Eye (tissue), 1 donor: ENCODE measurements around the gene PITPNC1.
"Not testable (repeated sequence)": the region's sequence is repeated elsewhere in the genome, so short reads cannot be mapped to it uniquely, and the experiment has no call there.

ENCODE experiments used
- DNase-seq: peaks from one replicate; pipeline ENCODE4 v3.0.0-alpha.2; 2015

Gene PITPNC1

DNA sequence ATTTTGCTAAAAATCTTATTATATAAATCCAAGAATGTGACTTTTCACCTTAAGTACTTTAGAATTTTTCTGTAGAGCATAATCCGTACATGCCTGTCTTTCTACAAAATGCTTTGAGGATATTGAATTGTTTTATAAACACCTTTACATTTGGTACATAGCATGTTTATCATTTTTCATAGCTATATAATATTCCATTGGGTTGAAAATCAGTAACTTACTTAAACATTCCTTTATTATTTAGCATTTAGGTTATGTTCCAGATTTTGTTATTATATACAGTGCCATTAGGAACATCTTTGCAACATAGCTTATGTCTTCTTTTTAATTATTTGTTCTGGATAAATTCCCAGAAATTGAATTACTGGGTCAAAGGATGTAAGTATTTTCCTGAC lies 323.6 kb downstream of the PITPNC1 start:
- DNase-seq, result no peak

DNA sequence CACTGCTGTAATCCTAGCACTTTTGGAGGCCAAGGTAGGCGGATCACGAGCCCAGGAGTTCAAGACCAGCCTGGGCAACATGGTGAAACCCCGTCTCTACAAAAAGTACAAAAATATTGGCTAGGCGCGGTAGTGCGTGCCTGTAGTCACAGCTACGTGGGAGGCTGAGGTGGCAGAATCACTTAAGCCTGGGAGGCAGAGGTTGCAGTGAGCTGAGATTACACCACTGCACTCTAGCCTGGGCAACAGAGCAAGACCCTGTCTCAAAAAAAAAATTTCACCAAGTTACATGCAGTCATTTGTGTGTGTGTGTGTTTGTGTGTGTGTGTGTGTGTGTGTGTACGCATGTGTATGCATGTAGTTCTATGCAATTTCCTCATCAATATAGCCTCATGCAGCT lies 325.8 kb downstream of the PITPNC1 start:
- DNase-seq, result not testable (repeated sequence)

DNA sequence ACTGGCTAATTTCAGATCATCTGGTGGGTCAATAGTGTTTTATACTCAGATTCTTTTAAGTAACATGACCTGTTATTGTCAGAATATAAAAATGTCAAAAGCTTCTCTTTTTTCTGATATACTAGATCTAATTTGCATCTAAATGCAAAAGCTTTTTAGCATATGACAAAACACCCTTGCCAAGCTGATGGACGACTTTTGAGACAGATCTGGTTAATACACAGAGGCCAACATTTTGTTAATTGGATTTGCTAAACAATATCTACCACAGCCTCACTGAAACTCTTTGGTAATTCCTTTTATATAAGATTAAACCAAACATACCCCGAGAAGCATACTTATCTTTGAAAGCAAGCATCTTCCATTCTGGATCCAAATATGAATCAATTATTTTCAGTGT lies 330.4 kb downstream of the PITPNC1 start:
- DNase-seq, result no peak

DNA sequence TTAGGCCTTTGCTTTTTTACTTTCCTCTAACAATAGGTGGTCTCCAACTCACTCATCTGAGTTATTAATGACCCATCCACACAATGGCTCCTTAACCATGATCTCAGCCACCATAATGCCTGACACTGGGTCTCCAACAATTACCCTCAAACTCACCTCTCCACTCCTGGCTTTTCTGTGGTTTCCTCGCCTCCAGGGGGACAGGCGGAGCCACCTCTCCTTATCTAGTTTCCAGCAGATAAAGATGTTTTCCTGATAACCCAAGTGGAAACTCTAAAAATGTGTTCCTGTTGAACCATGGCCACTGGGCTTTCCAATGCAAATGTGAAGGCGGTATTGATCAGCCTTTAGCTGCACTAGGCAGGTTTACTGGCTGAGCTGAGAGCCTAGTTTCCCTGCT lies 331.3 kb downstream of the PITPNC1 start:
- DNase-seq, result no peak

DNA sequence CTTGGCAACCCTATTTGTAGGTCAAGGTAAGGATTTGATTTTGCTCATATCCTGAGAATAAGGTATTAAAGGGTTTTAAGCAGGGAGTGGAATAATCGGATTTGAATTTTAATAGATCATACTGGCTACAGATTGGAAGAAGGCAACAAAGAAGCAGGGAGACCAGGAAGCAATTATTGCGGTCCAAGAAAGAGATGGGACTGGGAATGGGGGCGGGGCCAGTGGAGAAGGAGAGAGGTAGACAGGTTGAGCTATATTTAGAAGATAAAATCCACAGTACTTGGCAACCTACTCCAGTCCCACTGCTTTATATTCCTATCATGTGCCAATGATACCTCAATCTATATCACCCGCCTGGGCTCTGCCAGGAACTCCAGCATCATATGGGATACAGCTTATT lies 334.8 kb downstream of the PITPNC1 start:
- no peak for DNase-seq

DNA sequence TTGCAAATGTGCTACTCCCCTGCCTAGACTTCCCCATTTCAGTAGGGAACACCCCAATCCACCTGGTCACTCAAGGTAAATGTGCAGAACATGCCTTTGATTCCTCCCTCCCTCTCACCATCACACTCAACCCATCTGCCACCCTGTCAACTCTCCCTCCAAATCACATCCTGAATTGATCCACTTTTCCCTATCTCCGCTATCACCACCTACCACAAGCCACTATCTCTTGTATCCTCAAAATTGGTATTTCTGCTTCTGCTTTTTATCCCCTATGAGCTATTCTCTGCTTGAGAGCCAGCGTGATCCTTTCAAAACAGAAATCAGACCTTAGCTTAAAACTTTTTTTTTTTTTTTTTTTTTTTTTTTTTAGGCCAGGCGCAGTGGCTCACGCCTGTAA lies 335.3 kb downstream of the PITPNC1 start:
- no peak for DNase-seq

DNA sequence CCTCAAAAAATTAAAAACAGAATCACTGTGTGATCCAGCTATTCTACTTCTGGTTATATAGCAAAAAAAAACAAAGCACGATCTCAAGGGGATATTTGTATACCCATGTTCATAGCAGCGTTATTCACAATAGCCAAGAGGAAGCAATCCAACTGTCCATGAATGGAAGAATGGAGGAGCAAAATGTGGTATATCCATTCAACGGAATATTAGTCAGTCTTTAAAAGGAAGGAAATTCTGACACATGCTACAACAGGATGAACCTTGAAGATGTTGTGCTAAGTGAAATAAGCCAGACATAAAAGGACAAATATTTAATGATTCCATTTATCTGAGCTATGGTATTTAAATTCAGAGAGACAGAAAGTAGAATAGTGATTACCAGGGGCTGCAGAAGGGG lies 336.1 kb downstream of the PITPNC1 start:
- DNase-seq, result no peak

DNA sequence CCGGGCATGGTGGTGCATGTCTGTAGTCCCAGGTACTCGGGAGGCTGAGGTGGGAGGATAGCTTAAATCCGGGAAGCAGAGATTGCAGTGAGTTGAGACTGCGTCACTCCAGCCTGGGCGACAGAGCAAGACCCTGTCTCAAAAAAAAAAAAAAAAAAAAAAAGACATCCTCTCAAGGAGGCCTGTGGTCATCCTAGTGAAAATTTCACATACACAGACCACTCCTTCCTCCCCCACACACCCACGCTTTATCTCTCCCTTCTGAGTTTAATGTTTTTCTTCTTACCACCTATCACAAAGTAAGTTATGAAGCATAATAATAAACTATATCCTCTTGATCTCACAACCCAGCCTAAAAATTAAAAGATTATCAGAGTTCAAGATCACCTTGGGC lies 339.3 kb downstream of the PITPNC1 start:
- no peak for DNase-seq

DNA sequence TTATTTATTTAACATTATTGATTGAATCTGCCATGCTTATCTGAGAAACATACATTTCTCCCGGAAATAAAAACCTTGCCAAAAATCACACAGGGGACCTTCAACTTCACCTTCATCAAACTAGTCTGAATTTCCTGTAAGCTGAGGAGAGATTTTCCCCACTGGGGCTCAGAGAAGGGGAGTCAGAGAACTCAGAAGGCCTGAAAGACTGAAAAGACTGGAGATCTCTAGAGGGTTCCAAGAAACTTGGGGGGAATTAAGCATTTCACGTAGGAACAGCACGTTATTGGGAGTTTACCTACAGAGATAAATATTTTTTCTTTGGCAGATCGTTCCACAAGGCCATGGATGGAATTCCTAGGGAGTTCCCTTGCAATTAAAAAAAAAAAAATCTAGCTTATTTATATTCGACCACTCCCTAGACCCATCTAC lies 340.1 kb downstream of the PITPNC1 start:
- DNase-seq, result no peak

DNA sequence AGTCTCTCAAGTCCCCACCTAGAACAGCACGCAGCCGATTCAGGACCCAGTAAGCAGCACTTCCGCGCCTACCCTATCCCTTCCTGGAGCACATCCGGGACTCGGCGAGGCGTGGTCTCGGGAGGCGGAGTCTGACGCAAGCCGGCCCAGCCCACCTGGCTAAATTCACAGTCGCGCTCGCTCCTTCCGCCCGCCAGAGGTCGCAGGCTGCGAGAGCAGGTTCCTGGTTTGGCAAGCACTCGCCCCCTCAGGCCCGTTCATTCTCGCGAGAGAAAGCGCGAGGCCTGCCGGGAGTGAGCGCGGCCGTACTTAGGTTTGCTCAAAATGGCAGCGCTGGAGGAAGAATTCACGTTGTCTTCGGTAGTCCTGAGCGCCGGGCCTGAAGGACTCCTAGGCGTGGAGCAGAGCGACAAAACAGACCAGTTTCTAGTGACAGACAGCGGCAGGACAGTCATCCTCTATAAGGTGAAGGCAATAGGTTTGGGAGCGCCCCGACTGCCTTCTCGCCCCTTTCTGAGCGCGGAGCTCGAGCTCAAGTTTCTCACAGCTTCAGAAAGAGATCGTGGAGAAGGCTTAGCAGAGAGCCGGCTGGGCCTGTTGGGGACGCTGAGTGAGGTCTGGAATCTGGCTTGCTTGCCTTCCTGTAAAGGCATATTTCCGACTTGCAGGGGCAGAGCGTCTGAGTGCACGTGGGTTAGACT lies 340.7 kb downstream of the PITPNC1 start, which contains the start of gene NOL11:
TSS of gene NOL11 (plus strand) at position 313 of the 701 bp plus-strand sequence. CDS start at position 325, 12 bp downstream.
- DNase-seq, result peak; percentile 100

DNA sequence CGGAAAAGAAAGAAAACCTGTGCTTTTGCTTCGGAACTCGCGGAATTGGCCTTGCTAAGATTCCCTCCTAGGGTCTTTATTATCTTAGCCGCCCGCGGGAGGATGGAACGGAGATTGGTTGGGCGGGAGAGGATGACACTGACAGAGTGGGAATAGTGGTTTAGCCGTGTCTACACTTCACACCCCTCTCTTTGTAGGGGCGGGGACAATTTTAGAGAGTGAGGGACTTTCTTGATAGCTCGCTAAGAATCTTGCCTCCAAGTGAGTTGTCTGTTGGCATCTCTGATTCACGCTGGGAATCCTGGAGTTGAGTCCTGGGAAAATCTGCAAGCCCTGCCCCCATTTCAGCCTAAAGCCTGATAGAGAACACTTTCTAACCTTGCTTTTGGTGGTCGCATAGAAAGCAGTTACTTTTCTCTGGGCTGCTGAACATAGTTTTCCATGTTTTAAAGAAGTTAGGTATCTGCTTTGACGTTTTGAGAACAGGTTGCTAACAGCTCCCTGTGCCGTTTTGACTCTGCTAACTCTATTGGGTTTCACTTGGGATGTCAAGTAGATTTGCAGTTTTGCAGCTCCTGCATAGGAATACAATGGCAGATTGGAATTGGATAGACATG lies 341.4 kb downstream of the PITPNC1 start:
- DNase-seq, result no peak

DNA sequence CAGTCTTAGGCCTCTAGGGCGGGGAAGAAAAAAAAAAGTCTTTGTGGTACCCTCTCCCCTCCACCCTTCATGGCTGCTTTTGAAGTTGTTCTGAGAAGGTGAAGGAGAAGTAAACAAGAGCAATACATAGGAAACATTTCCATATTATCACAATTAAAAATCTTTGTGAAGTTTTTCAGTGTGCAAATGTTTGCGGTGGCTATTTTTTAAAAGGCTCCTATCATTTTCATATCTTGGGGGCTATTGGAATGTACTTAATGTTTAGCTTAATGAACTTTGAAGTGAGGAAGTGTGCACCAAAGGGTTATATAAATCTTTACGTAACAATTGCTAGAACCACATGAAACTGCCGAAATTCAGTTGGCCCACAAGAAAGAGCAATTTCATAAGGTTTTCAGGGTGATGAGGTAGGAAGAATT lies 348.3 kb downstream of the PITPNC1 start:
- DNase-seq, result no peak

DNA sequence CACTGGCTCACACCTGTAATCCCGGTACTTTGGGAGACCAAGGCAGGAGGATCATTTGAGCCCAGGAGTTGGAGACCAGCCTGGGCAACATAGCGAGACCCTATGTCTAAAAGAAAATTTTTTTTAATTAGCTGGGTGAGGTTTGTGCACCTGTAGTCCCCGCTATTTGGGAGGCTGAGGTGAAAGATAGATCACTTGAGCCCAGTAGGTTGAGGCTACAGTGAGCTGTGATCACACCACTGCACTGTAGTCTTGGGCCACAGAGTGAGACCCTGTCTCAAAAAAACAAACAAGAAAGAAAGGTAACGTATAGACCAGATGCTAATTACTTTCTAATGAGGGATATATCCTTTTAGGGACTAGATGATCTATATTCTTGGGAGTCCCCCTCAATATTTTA lies 348.7 kb downstream of the PITPNC1 start:
- no peak for DNase-seq

DNA sequence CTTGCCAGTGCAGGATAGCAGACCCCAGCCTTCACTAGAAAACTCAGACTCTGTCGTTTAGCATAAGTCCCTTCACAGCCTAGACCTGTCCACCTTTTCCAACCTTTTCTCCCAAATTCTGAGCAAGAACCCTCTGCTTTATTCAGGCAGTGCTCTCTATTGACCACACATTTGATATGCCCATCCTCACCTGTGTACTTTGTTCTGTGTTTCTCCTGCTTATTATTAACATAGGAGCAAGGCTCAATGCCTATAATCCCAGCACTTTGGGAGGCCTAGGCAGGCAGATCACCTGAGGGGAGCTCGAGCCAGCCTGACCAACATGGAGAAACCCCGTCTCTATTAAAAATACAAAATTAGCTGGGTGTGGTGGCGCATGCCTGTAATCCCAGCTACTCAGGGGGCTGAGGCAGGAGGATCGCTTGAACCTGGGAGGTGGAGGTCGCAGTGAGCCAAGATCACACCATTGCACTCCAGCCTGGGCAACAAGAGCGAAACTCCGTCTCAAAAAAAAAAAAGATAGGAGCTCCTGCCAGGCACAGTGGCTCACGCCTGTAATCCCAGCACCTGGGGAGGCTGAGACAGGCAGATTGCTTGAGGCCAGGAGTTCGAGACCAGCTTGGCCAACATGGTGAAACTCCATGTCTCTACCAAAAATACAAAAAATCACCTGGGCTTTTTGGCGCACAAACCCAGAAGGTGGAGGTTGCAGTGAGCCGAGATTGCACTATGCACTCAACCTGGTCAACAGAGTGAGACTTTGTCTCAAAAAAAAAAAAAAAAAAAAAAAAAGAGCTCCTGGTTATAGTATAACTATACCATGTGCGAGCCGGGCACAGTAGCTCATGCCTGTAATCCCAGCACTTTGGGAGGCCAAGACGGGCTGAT lies 350.3 kb downstream of the PITPNC1 start:
- DNase-seq, result not testable (repeated sequence)

DNA sequence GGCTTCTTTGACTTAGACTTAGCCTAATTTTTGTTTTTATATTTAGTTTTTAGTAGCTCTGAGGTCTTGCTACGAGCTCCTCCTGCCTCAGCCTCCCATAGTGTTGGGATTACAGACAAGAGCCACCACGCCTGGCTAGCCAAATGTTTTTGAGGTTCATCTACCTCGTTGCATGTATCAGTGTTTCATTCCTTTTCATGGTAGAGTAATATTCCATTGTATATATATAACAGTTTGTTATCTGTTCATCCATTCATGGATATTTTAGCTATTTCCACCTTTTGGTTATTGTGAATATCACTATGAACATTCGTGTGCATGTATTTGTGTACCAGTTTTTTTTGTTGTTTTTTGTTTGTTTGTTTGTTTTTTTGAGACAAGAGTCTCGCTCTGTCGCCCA lies 352.8 kb downstream of the PITPNC1 start:
- no peak for DNase-seq

DNA sequence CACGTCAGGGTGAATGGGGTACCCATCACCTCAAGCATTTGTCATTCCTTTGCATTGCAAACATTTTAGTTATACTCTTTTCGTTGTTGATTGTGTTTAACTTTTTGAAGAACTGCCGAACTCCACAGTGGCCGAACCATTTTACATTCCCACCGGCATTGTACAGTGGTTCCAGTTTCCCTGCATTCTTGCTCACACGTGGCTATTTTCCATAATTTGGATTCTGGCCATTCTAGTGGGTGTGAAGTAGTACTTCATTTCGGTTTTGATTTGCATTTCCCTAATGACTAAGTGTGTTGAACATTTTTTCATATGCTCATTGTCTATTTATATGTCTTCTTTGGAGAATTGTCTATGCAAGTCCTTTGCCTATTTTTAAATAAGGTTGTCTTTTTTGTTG lies 353.6 kb downstream of the PITPNC1 start:
- DNase-seq, result no peak

DNA sequence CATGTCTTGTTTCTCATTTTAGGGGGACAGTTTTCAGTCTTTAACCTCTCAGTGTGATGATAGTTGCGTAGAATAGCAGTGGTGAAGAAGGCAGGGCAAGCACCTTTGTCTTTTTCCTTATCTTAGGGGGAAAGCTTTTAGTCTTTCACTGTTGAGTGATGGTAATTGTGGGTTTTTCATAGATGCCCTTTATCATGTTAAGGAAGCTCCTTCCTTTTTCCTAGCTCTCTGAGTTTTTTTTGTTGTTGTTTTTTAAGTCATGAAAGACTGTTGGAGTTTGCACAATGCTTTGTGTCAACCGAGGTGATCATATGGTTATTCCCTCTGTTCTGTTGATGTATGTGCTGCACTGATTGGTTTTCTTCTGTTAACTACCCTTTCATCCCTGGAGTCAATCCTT lies 356.4 kb downstream of the PITPNC1 start:
- DNase-seq, result no peak

DNA sequence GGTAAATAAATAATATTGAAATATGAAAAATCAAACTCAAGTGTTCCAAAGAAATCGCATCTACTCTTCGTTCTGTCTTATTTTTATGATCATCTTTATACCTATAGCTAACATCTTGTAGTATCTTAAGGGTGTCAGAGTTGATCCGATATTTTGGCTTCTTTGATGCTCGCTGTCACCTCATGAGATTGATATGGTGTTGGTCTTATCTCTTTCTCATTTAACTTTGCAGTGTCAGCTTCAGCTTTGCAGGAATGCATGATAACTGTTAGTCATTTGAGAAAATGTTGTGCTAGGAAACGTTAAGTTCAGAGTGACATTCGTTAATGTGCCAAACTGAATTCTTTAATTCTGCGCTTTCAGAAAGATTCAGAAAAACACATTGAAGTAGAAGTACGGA lies 360.1 kb downstream of the PITPNC1 start:
- DNase-seq, result no peak

DNA sequence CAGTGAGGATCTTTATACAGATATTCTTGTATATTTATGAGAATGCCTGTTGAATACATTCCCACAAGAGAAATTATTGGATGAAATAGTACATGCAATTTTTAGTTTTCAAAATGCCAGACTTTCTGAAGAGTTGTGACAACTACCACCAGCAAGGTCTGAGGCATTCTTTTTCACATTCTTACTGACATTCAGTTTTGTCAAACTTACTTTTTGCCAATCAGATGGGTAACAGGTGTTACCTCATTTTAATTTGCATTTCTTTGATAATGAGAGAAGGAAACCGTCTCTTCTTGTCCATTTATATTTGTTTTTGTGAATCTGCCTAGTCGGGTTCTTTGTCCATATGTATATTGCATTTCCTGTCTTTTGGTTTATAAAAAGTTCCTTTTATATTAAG lies 364.9 kb downstream of the PITPNC1 start:
- DNase-seq, result no peak
